Left colon (tissue), 2 donors: Measurements from ENCODE around the gene RILPL1. TPM values are rescaled to one million over a fixed set of nuclear protein-coding genes. Genes with fewer than 3 reads are reported as not detected.
"Not testable (repeated sequence)": the region's sequence is repeated elsewhere in the genome, so short reads cannot be mapped to it uniquely, and the experiment has no call there.

ENCODE experiments used
- ATAC-seq: fragments of 200-7000 bp; cut with Tn5 transposase; one replicate; pipeline ENCODE4 v1.9.1; 2020; ENCODE audit warnings: mild to moderate bottlenecking, moderate library complexity
- DNase-seq, 2 donors: peaks; one replicate each; pipeline ENCODE4 v3.0.0-alpha.2; 2020
- intact Hi-C, 2 donors: fragments of 100-400 bp; cut with DNase I in 1 of 2; cut with micrococcal nuclease in 1 of 2; formaldehyde crosslinking; loops; one replicate each; pipeline versions ENCODE4 v1.11.2 to v1.14.0; 2022; cut with DNase I, micrococcal nuclease
- total RNA-seq, 2 donors: library from RNA; stranded (reverse); fragmentation: NEBNext Ultra II Directional; extraction: Animal tissue kit (Norgen Biotek cat#: 25700); gene quantifications; one replicate each; pipeline ENCODE4 v1.2.1, GENCODE V29; 2021
- donor health status: DM: no; HTN: no; CAD: no.
- donor health status: DM: yes; HTN: yes; CAD: no.

Gene RILPL1
- total RNA-seq, 2 donors from 2014 or later: 4.3 to 4.9 TPM

GRCh38 chr12:123506059-123506842 lies 27.3 kb downstream of the RILPL1 start:
- DNase-seq: no peak
- ATAC-seq: no peak
- intact Hi-C loops: no loop called here

- no peak for DNase-seq
These were observed 31.3 kb downstream of the RILPL1 start for GRCh38 chr12:123502163-123502704.

GRCh38 chr12:123499332-123499731 lies 34.2 kb downstream of the RILPL1 start:
- ATAC-seq (no peak), DNase-seq (no peak)
- intact Hi-C loops: no loop called here

More at GRCh38 chr12:123502163-123502704, 31.3 kb downstream of the RILPL1 start:
- intact Hi-C loops: no loop called here
- ATAC-seq: no peak

- intact Hi-C loops: no loop called here
- DNase-seq (no peak), ATAC-seq (no peak)
These were observed 35.2 kb downstream of the RILPL1 start for GRCh38 chr12:123498126-123498825.

- ATAC-seq (no peak), DNase-seq (no peak)
- intact Hi-C loops: no loop called here
These were observed 36.5 kb downstream of the RILPL1 start for GRCh38 chr12:123497065-123497464.

GRCh38 chr12:123494124-123494851 lies 39.2 kb downstream of the RILPL1 start:
- DNase-seq: no peak
- intact Hi-C loops: no loop called here
- no peak for ATAC-seq

- DNase-seq, intact Hi-C loops: not testable (repeated sequence)
- ATAC-seq: peak; percentile 96
These were observed 41.0 kb downstream of the RILPL1 start for GRCh38 chr12:123492339-123493039.

- intact Hi-C loops: no loop called here
- DNase-seq (no peak), ATAC-seq (no peak)
These were observed 42.0 kb downstream of the RILPL1 start for GRCh38 chr12:123491481-123491880.

- ATAC-seq (no peak), DNase-seq (no peak)
- intact Hi-C loops: no loop called here
These were observed 42.5 kb downstream of the RILPL1 start for GRCh38 chr12:123491056-123491455.

GRCh38 chr12:123490089-123490488 lies 43.4 kb downstream of the RILPL1 start:
- DNase-seq (no peak), ATAC-seq (no peak)
- intact Hi-C loops: no loop called here

- DNase-seq: no peak
These were observed 43.9 kb downstream of the RILPL1 start for GRCh38 chr12:123489580-123489979.

GRCh38 chr12:123488539-123489230 lies 44.8 kb downstream of the RILPL1 start:
- ATAC-seq (no peak), DNase-seq (no peak)
- intact Hi-C loops: no loop called here

More at GRCh38 chr12:123489580-123489979, 43.9 kb downstream of the RILPL1 start:
- ATAC-seq: no peak
- intact Hi-C loops: no loop called here

GRCh38 chr12:123487428-123487827 lies 46.1 kb downstream of the RILPL1 start:
- intact Hi-C loops: no loop called here
- DNase-seq (no peak), ATAC-seq (no peak)

GRCh38 chr12:123485756-123486155 lies 47.8 kb downstream of the RILPL1 start:
- intact Hi-C loops: no loop called here
- DNase-seq (no peak), ATAC-seq (no peak)

- intact Hi-C loops: no loop called here
- DNase-seq (no peak), ATAC-seq (no peak)
These were observed 49.8 kb downstream of the RILPL1 start for GRCh38 chr12:123483602-123484248.

GRCh38 chr12:123482876-123483275 lies 50.6 kb downstream of the RILPL1 start:
- DNase-seq (no peak), ATAC-seq (no peak)
- intact Hi-C loops: no loop called here

- DNase-seq, intact Hi-C loops, ATAC-seq: not testable (repeated sequence)
These were observed 52.3 kb downstream of the RILPL1 start for GRCh38 chr12:123481251-123481650.
